ENCODE measurements around the gene GLDN. TPM values are rescaled to one million over a fixed set of nuclear protein-coding genes. Genes with fewer than 3 reads are reported as not detected.
A peak's percentile ranks its signal among the peaks of the same experiment; 100 is the strongest.

GLDN gene
- total RNA-seq, 1 experiment from 2014 or later = 1.3 TPM

DNA sequence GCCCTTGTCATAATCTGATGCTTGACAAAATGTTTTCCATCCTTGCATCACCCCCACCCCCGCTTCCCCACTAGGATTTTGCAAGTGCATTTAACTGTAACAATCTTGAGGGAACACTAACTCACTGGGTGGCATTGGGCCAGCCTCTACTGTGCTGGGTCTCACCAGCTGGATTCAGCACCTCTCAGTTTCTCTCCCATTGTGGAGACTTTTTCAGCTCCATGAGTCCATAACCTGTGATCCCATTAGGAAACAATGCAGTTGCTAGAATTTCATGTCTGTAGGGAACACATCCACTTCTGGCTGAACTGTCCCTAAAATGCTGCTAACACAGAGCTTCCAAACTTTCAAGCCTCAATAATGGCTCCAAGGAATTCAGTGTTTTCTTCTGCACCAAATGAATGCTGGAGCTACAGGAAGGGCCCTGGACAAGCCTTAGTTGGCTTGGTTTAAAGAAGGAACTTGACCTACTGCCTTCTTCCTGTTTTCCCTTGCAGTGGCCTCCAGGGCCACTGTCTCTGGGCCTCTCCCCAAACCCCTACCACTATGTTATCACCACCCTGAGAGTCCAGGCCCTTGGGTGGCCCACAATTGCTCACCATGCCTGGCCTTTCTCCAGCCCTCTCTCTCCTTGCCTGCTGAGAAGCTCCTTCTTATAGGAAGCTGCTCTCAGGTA is 18.7 kb upstream of the GLDN start:
- Histone ChIP-seq H3K27me3 (ENCODE audit: insufficient read depth, low read length) (no peaks in the 10 kb centered on the region), H4K91ac (ENCODE audit: insufficient read length, low read depth, low read length) (no peak overlapping the region), H2BK120ac (ENCODE audit: low read depth, low read length, poor library complexity, severe bottlenecking) (no peak overlapping the region), H3K4ac (ENCODE audit: low read depth, low read length) (no peak overlapping the region), H3K9ac (ENCODE audit: extremely low read depth, insufficient read length, low read length) (no peak overlapping the region), H2BK20ac (ENCODE audit: low read depth, low read length, poor library complexity, severe bottlenecking) (no peak overlapping the region), H3K14ac (ENCODE audit: insufficient read depth, low read length) (no peak overlapping the region), H3K56ac (ENCODE audit: insufficient read length, low read depth, low read length) (no peak overlapping the region), H3T11ph (ENCODE audit: low read length) (no peak overlapping the region), H4K20me1 (ENCODE audit: control insufficient read depth, insufficient read depth, insufficient read length) (no peaks in the 10 kb centered on the region), H3K4me2 (ENCODE audit: insufficient read depth, insufficient read length, low read length) (no peak overlapping the region), H2BK12ac (ENCODE audit: insufficient read length, low read depth, low read length) (no peak overlapping the region), H3K9me3 (ENCODE audit: control insufficient read depth, low read depth, low read length) (no peaks in the 10 kb centered on the region), H3K79me2 (ENCODE audit: insufficient read depth, low read length) (no peaks in the 10 kb centered on the region), H3K27ac (ENCODE audit: insufficient read length, low read depth, low read length) (no peak overlapping the region), H3K18ac (ENCODE audit: insufficient read length, low read depth, low read length) (no peak overlapping the region), H3K23me2 (ENCODE audit: insufficient read length, low read depth, low read length, poor library complexity, severe bottlenecking) (no peaks in the 10 kb centered on the region), H2AFZ (ENCODE audit: low read length) (no peak overlapping the region), H3K79me1 (ENCODE audit: insufficient read depth, low read depth, low read length, poor library complexity, severe bottlenecking) (no peaks in the 10 kb centered on the region), H3K4me1 (ENCODE audit: insufficient read depth, low read length) (no peaks in the 10 kb centered on the region), H2BK5ac (ENCODE audit: insufficient read length, low read length) (no peak overlapping the region), H2AK5ac (ENCODE audit: insufficient read length, low read length) (no peak overlapping the region), H4K5ac (ENCODE audit: insufficient read length, low read depth, low read length) (no peak overlapping the region), H3K23ac (ENCODE audit: insufficient read length, low read depth, low read length) (no peak overlapping the region), H4K8ac (replicated peaks; ENCODE audit: insufficient read length, low read depth, low read length) (no peak overlapping the region), H2BK15ac (ENCODE audit: low read depth, low read length) (no peak overlapping the region)
- no peak for DNase-seq
- no peaks in the 10 kb centered on the region for H3K9me3 Mint-ChIP-seq
- H3K36me3 Mint-ChIP-seq (ENCODE audit: insufficient read depth in 1 of 3, low read depth in 3 of 3) = no peaks in the 10 kb centered on the region
- H3K4me1 Mint-ChIP-seq = no peaks in the 10 kb centered on the region
- peaks cover 7% of the 10 kb centered on the region for H3K27me3 Mint-ChIP-seq (ENCODE audit: low read depth)
- TF ChIP-seq CTCF (conservative IDR thresholded peaks at IDR 0.05) = no peak
- no CpG with 5 or more reads among the region's 1 CpG for WGBS (ENCODE audit: extremely low coverage, insufficient read length, low lambda C conversion rate)
- no peak overlapping the region for H3K4me3 Mint-ChIP-seq
- peak overlapping the region in 1 of 3 experiments; percentile 17; a peak in 1 of 7 replicates for H3K27ac Mint-ChIP-seq
